GM19351 (cell line): ENCODE measurements around the gene RAB6B.

ENCODE experiments used
- ATAC-seq: cut with Tn5 transposase; IDR thresholded peaks from one replicate; pipeline ENCODE4 v1.9.1; 2021; ENCODE audit warnings: mild to moderate bottlenecking, moderate library complexity; ENCODE audit not compliant: unreplicated experiment

RAB6B gene

DNA sequence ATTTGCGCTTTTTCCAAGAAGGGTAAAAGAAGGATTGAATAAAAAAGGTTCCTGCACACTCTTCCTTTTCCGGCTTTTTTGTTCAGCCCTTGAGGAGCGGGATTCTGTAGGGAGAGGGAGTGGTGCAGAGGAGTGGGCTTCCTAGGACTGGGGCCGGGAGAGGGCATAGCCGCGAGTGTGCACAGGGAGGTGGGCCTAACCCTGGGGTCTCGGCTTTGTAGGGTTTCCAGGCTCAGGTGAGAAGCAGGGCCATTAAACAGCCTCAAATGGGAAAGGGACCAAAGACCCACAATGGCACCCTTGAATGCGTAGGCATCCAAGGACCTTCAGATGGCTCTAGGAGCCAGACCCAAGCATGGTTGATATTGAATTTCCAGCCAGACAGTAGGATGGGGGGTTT lies 35.4 kb upstream of the RAB6B start:
- ATAC-seq = no peak

DNA sequence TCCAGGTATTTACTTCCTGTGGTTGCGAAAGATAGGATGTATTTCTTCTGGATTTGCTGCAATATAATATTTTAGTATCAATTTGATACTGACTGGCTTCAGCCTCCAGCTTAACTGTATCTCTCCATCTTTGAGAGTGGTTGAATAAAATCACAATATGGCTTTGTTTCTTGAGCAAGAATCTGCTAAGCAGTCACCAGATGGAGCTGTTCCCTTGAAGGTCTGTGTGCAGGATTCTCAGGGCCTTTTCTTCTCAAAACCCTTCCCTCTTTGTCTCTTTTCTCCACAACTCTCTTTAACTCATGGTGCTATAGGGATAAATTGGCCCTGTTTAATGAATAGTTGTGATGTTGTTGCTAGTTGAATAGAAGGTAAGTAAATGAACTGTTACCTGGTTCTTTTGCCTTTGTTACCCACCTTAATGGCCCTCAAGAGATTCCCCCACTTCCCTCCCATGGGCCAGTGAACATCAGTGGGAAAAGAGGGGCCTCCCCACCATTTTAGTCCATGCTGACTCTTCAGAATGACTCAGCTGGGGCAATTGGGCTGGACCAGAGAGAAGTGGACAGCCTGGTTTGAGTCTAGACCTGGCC lies 34.8 kb upstream of the RAB6B start:
- no peak for ATAC-seq

DNA sequence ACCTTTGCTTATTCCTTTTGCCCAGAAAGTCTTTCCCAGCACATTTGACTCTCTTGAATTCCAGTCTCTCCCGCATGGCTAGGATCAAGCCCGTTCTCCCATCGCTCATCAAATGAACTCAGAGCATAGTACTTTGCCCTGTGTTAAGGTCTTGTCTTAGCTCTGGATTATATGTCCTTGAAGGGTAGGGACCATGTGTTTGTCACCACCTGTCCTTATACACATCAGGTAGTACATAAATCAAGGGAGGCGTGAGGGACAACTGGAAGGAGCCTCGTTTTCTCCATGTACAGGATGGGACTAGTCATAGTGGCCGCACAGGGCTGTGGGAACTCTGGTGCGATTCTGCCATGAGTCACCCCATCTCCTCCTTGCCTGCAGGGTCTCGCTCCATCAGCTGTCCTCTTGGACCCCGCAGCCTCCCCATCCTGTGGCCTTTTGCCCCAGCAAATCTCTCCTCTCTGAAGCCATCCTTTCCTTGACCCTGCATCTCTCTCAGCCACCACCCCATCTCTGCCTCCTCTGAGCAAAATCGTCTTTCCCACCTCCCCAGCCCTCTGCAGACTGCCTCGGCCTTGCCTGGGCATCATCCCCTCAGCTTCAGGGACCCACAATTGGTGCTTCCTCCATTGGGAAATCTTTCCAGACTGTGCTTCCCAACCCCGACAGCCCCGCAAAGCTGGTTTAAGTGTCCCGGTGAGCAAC lies 33.4 kb upstream of the RAB6B start:
- no peak for ATAC-seq

DNA sequence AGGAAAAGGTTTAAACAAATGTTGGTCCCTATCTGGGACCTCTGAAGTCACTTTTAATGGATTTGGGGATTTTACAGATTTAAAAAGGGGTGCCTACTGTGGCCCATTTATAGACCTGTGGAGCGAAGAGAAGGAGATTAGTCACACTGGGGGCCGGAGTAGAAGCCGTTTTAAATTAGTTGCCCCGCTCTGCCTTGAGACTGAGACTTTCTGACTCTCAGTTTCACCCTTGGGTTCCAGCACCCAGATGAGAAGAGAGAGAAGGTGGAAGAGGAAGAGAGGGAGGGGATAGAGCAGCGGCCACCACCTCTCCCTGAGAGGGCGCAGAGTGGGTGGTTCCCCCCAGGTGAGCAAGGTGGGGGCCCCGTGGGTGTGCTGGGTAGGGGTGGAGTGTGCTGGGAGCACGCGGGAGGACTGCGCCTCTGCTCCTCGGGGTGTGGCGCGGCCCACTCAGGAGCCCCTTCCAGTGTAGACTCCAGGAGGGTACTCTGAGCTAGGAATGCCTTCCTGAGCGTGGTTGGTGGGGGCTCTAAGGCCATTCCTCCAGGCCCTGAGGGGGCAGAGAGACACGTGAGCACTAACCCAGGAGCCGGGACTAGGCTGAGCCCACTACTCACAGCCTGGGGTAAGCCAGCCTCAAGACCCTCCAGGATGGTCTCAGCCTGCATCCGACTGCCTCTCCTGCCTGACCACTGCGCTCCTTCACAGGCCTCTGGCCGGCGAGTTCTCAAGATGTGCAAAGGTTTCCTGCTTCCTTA lies 32.6 kb upstream of the RAB6B start:
- no peak for ATAC-seq

DNA sequence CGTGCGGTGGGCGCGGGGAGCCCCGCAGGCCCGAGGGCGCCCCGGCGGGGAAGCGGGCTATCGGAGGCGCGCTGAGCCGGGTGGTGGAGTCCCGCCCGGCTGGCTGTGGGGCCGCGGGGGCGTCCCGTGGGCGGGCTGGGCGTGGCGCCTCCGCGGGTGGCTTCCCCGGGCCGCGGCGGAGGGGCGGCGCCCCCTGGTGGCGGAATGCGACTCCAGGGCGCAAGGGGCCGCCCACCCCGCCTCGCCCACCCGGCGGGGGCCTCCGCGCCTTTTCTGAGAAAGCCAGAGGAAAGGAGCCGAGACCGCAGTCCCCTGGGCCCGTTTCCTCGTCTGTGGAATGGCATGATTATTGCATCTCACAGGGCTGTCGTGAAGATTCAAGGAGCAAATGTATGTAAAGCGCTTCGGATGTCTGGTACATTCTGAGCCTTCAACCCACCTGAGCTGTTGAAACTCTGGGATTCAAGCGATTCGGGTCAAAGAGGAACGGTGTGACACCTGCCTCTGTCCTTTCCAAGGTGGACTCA lies 31.9 kb upstream of the RAB6B start:
- ATAC-seq = peak; percentile 73

DNA sequence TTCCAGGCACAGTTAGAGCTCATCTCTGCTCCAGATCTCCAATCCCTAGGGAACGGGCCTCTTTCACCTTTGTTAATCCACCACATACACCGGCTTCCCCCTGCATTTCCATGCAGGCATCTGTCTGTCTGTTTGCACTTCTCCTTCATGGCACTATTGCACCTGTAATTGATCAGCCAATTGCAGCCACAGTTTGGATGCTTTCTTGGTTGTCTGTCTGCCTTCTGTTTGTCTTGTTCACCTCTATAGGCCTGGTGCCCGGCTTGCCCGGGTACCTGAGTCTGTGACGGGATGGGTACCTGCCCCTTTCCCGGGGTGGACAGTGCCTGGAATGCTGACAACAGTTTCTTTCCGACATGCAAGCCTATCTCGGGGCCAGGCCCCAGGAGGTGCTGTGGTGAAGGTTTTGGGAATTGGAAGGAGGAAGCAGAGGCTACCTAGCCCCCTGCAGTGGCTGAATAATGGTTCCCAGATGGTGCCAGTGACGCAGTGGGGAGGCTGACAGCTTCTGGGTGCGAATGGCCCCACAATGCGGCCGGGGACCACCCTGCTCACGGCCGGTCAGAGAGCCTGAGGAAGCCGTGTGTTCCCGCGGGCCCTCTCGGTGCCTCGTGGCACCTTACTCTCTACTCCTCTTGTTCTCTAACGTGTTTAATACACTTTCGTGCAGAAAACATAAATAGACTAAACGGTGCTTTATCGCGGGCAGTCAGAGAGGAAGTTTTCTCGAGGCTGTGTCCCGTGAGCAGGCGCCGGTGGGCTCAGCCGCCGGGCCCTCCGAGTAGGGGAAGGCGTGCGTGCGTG lies 31.3 kb upstream of the RAB6B start:
- ATAC-seq = peak; percentile 22

DNA sequence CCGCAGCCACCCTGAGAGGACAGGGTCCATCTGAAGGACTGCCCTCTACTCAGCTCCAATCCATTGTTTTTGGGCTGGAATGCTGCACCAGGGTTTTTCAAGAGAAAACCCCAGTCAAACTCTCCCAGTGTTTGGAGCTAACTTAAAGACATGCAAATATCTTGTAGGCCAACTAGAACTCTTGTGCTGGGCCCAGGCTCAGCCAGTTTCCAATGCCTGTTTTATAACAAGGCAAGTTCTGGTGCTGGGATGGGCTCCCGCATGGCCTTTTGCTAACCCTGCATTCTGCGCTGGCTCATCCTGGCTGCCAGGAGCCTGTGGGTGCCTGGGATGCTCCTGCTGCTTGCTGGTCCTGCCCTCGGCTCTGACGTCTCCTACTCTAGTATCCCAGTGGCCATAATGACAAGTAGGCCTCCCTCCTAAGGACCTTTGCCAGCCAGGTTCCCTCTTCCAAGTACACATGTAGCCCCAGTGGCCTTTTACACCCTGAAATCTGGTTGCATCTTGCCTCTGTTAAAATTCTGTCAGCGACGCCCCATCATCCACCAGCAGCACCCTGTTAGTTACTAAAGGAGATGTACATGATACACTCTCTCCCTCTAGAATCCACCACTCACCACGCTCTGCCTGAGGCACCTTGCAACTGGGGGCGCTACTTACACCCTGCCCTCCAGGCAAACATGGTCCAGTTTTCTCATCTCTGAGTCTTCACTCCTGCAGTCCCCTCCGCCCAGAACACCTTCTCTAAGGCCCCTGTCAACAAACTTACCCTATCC lies 30.5 kb upstream of the RAB6B start:
- no peak for ATAC-seq

DNA sequence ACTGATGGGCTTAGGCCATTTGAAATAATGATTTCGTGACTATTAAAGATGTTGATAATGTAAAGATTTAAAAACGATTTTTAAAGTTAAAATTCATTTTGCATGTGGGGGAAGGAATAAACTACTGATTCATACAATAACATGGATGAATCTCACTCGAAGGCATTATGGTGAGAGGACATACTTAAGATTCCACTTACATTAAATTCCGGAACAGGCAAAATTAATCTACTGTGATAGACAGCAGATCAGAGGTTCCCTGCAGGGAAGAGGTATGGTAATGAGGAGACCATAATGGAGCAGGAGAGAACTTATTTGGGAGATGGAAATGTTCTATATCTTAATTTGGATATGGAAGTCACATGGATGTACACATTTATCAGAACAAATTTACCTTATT lies 28.4 kb upstream of the RAB6B start:
- no peak for ATAC-seq

DNA sequence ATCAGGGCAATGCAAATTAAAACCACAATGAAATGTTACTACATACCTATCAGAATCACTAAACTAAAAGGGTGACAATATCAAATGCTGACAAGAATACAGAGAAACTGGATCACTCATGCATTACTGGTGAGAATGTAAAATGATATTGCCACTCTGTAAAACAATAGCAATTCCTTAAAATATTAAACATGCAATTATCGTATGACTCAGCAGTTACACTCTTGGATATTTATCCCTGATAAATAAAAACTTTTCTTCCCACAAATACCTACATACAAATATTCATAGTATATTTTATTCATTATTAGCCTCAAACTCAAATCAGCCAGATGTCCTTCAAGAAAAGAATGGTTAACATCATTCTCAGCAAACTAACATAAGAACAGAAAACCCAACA lies 25.9 kb upstream of the RAB6B start:
- no peak for ATAC-seq

DNA sequence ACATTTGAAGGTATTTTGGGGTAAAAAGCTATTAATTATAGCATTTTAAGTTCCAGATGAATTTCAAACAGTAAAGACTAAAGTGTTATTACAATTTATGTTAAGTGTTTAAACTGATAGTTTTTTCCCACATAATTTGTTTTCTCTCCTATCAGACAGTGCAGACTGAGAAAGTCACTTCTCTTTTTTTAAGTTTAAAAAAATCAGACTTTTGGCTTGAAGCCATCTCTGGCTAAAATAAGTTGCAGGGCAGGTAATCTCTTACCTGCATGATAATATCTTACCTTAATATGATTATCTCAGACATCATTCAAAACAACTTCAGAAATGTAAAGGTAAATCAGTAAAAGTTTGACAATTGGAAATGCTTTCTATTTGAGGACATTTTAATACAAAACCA lies 21.5 kb upstream of the RAB6B start:
- ATAC-seq = no peak

DNA sequence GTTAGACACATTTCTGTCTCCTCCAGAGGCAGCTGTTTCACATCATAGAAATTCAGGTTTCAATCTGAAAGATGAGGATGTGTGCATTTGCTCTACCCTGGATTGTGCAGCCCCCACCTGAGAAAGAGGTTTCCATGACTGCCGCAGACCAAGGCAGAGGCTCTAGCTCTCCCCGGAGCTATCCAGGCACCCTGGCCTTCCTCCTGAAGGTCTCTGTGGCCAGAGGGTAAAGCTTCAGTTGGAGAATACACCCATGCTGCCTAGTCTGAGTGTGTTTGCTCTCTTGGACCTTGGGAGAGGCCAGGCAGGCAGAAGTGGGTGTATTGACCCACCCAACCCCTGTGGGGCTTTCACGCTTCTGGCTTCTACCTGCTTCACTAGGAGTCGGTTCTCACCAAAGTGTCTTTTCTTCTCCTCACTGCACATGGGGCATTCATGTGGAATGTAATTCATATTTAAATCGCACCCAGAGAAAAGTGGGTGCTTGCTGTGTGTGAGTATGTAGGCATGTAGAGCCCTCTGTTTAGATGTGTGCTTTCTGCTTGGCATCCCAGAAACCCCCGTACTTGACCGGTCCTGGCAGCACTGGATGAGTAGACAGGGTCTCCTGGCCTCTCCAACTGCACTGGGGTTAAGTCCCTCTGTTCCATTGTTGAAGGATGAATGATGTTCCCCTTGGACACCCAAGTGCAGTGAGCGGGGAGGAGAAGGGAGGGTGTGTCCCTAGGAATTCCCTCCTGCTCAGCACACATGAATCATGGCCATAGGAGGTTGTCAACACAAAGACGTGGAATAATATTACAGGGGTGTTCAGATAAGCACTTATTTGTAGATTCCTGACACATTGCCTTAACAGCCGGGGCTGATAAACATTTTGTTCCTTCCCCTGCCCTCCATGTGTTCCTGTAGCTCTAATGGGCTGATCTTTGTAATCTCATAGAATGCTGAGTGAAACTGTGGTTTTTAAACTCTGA lies 20.3 kb upstream of the RAB6B start:
- ATAC-seq = no peak

DNA sequence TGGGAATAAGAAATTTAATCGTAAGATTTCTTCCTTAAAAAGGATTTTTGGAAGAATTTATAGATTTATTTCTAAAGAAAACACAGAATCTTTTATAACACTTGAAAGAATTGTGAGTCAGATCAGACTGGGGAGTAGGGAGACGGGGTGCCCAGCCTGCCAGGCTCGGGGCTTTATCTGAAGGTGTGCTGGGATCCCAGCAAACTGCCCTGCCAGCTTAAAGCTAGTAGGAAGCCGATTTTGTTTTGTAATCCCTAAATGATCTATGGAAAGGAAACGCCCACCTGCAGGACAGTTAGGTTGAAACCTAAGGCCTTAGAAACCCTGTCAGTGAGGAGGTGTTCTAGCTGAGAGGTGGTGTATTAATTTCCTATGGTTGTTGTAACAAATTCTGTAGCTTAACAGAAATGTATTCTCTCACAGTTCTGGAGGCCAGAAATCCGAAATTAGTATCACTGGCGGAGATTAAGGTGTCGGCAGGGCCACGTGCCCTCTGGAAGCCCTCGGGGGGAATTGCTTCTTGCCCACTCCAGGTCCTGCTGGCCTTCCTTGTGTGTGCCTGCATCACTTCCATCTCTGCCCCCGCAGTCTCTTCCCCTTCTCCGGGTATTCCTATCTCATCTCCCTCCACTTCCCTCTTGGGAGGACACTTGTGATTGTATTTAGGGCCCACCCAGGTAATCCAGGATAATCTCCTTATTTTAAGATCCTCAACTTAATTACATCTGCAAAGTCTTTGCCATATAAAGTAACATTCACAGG lies 19.3 kb upstream of the RAB6B start:
- no peak for ATAC-seq

DNA sequence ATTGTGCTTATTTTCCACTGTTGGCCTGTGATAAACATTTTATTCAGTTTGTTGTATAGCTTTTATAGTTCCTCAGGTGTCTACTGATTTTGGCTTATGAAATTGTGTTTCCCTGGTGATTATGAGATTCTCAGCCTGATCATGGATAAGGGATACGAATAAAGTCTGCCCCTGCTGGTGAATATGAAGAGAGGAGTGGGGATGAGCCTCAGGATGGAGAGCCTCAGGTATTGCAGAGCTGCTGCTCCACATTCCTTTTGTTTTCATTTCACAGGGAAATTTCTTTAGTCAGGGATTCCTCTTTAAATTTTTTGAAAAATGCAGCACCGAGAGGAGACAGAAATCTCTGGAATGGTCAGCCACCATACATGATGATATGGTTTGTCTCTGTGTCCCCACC lies 14.7 kb upstream of the RAB6B start:
- no peak for ATAC-seq

DNA sequence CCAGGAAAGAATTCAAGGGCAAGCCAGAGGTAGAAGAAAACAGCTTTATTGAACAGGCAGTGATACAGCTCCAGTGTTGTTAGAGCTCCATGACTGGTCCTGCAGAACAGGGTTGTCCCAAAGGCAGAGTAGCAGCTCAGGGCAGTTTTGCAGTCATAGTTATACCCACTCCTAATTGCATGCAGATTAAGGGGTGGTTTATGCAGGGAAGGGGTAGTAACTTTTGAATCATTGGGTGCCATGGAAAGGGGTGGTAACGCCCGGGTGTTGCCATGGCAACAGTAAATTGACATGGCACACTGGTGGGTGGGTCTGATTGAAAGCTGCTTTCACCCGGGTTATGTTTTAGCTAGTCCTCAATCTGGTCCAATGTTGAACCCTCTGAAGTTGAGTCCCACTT lies 9.7 kb upstream of the RAB6B start:
- no peak for ATAC-seq

DNA sequence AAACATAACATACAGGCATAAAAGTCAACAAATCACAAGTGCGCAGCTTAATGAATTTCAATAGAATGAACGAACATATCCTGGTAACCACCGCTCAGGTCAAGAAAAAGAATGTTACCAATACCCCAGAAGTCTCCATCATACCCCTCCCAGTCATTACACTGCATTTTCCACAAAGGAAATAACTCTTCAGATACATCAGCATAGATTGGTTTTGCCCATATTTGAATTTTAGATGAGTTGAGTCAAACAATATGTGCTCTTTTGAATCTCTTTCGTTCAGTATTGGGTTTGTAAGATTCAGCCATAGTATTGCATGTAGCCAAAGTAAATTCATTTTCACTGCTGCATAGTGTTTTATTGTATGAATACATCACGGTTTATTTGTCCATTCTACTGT lies 6.2 kb upstream of the RAB6B start:
- ATAC-seq = no peak

DNA sequence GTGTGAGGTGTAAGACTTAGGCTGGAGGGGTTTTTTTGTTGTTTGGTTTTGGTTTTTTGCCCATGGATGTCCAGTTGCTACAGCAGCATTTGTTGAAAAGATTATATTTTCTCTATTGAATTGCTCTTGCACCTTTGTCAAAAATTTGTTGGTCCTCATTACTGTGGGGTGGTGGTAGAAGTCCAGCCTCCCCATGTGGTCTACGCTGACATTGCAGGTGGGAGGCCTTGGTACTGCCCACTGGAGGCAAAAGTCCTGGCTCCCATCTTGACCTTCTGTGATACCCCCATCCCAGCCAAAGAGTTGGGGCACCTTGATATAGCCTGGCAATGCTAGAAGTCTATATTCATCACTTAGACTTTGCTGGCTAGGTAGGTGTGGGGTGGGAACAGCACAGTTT lies 5.4 kb upstream of the RAB6B start:
- no peak for ATAC-seq

DNA sequence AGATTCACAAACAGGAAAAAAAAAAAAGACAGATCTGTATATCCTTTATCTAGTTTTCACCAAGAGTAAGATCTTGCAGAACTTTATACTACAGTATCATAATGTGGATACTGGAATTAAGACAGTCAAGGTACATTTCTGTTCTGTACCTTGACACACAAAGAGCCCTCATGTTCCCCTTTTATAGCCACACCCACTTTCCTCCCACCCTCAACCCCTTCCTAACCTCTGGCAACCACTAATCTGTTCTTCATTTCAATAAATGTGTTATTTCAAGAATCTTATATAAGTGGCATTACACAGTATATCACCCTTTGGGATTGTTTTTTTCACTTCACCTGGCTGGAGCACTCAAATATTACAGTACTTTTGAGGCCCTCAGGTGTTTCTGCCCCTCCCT lies 3.6 kb upstream of the RAB6B start:
- no peak for ATAC-seq

DNA sequence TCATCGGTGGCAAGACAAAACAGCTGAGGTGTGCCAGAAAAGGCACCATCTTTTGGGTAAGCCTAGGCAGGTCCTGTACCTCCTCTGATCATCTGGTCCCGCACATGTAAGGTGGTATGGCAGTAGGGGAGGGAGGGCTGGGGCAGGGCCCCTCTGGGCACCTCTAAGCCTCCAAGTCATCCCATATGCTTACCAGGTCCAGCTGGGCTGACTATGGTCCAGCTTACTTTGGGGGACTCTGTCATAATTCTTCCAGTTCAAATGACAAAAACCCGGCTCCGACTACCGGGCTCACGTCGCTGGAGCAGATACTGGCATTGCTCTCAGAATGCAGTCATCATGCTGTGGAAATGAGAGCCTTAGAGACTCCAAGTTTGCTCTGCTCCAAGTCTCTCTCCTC lies 1.9 kb upstream of the RAB6B start:
- no peak for ATAC-seq
